Measurements from ENCODE around the gene DGKH. TPM values are rescaled to one million over a fixed set of nuclear protein-coding genes. Genes with fewer than 3 reads are reported as not detected.

DGKH gene
- total and polyA plus RNA-seq, 9 of the 15 experiments (the other 6 are each of a cell fraction or from before 2014, with no cell fraction given), result 0.38 to 4.4 (median 3.1) TPM

GRCh38 chr13:42048342-42048683 is at the start of gene DGKH (continued):
- TF ChIP-seq RNF219 (CRISPR knock-in tag; IDR thresholded peaks at IDR 0.05), result no peak

GRCh38 chr13:42000846-42001245 is 47.6 kb upstream of the DGKH start:
- intact Hi-C loops (cut with micrococcal nuclease), result no loop called here

More at GRCh38 chr13:42000846-42001245, 47.6 kb upstream of the DGKH start:
- Histone ChIP-seq H3K27ac (ENCODE audit: extremely low read depth, low read depth, low read length) (no peak overlapping the region), H4K20me1 (replicated peaks; ENCODE audit: control insufficient read depth, insufficient read depth, low read length) (no peaks in the 10 kb centered on the region), H3K9me3 (replicated peaks; ENCODE audit: control insufficient read depth, insufficient read depth, low read depth, low read length) (no peaks in the 10 kb centered on the region), H3K9ac (ENCODE audit: insufficient read depth in 1 of 2, low read depth in 2 of 2, low read length in 2 of 2) (no peak overlapping the region), H3K4me1 (replicated peaks in 1 of 2; ENCODE audit: control insufficient read depth in 2 of 2, insufficient read depth in 2 of 2, low read length in 2 of 2) (peaks cover 3 to 10% of the 10 kb centered on the region in 2 experiments; a peak in 3 of 5 replicates), H3K36me3 (ENCODE audit: control insufficient read depth, insufficient read depth, low read length) (no peaks in the 10 kb centered on the region), H3K9me1 (ENCODE audit: control insufficient read depth, insufficient read depth, low read length) (no peaks in the 10 kb centered on the region), H3K27me3 (ENCODE audit: control insufficient read depth in 2 of 2, insufficient read depth in 2 of 2, low read length in 2 of 2) (peaks cover 0 to 4% of the 10 kb centered on the region in 2 experiments; a peak in 2 of 5 replicates), H3K4me2 (ENCODE audit: insufficient read depth, low read length) (no peak overlapping the region), H2AFZ (ENCODE audit: low read depth, low read length) (no peak overlapping the region), H3K4me3 (no peak overlapping the region), H3K79me2 (ENCODE audit: control insufficient read depth, insufficient read depth, low read length) (no peaks in the 10 kb centered on the region)
- FAIRE-seq, result no peak
- TF ChIP-seq PHB (CRISPR knock-in tag; IDR thresholded peaks at IDR 0.05) (no peak), RBBP5 (IDR thresholded peaks at IDR 0.05; ENCODE audit: borderline replicate concordance, insufficient read depth, low read length, poor library complexity, severe bottlenecking) (no peak), BCL6 (CRISPR knock-in tag; IDR thresholded peaks at IDR 0.05) (no peak), HEY1 (CRISPR knock-in tag; IDR thresholded peaks at IDR 0.05; ENCODE audit: borderline replicate concordance) (no peak), CHD4 (IDR thresholded peaks at IDR 0.05; ENCODE audit: insufficient read depth, insufficient replicate concordance, low read depth, low read length, poor library complexity, severe bottlenecking) (no peak), ZNF551 (CRISPR knock-in tag; IDR thresholded peaks at IDR 0.05) (no peak), NELFE (IDR thresholded peaks at IDR 0.05; ENCODE audit: insufficient read depth, insufficient read length) (no peak), CAMTA2 (CRISPR knock-in tag; conservative IDR thresholded peaks at IDR 0.05) (no peak), RB1 (IDR thresholded peaks at IDR 0.05; ENCODE audit: low read depth) (no peak), TAF15 (IDR thresholded peaks at IDR 0.05; ENCODE audit: low read depth, low read length) (no peak), CCAR2 (IDR thresholded peaks at IDR 0.05; ENCODE audit: low read depth, low read length) (no peak), SMAD1 (IDR thresholded peaks at IDR 0.05; ENCODE audit: low read depth, low read length, partially characterized antibody) (no peak), TCFL5 (CRISPR knock-in tag; conservative IDR thresholded peaks at IDR 0.05) (no peak), CREM (IDR thresholded peaks at IDR 0.05; ENCODE audit: low read depth) (no peak), POLR3G (IDR thresholded peaks at IDR 0.05; ENCODE audit: extremely low read depth, insufficient read length, insufficient replicate concordance) (no peak)
- POLR2A ChIA-PET, result interaction anchor here (0.7 kb wide), 1 partner anchor 24 kb away, joined by 3 read pairs; no protein-coding TSS in a partner anchor
- CTCF ChIA-PET (ENCODE audit: low intra/inter-chr PET ratio), result no interaction called here
- no peak for ATAC-seq
- DNase-seq (ENCODE audit: extremely low read depth in 1 of 4, low spot score in 3 of 4), result no peak
- WGBS (ENCODE audit: insufficient coverage, low coverage, missing lambda C conversion rate), result 0% methylated on average over 2 of the region's 2 CpGs
- BruUV-seq (replicated peaks), result no TSS peak
- in situ Hi-C loops (cut with MboI), result no loop called here

Measured in K562 (cell line).